Gastrocnemius medialis (tissue), 4 donors: ENCODE results near the gene NDUFS6.

Experiments
- POLR2A ChIP-seq, 2 donors: fragments of 450-650 bp; IDR thresholded peaks; one replicate each; pipeline ENCODE4 v1.6.1; 2017; ENCODE audit warnings: antibody characterized with exemption in 2 of 2, mild to moderate bottlenecking in 2 of 2, moderate library complexity in 2 of 2
- TF ChIP-seq, protein P1 (sequence below), 5 experiments: fragments of 450-650 bp in 3 of 5; fragments of 200-600 bp in 2 of 5; sonication (generic) in 2 of 5; IDR thresholded peaks in 4 of 5; conservative IDR thresholded peaks in 1 of 5; 1 replicate in 4 of 5; 2 replicates in 1 of 5; pipeline ENCODE4 v1.5.1; 2016 to 2019; ENCODE audit warnings: antibody characterized with exemption in 5 of 5, mild to moderate bottlenecking in 3 of 5, moderate library complexity in 3 of 5

DNA sequence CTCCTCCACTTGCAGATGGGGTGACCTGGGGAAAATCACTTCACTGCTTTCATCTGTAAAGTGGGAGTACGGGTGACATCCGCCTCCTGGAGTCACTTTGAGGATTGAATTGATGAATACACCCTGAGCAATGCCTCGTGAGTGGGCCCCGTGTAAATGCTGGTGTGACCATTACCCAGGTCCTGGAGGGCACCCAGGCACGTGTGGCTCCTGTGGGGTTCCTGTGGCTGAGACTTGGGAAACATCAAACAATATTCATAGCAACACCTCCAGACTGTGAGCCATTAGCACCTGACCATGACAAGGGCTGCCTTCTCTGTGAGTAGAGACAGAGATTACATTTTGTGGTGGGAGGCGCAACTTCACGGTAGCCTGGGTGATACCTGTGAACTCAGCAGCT lies 13.0 kb upstream of the NDUFS6 start:
- TF ChIP-seq POLR2A (IDR thresholded peaks at IDR 0.05), result no peak
- TF ChIP-seq, protein P1, sequence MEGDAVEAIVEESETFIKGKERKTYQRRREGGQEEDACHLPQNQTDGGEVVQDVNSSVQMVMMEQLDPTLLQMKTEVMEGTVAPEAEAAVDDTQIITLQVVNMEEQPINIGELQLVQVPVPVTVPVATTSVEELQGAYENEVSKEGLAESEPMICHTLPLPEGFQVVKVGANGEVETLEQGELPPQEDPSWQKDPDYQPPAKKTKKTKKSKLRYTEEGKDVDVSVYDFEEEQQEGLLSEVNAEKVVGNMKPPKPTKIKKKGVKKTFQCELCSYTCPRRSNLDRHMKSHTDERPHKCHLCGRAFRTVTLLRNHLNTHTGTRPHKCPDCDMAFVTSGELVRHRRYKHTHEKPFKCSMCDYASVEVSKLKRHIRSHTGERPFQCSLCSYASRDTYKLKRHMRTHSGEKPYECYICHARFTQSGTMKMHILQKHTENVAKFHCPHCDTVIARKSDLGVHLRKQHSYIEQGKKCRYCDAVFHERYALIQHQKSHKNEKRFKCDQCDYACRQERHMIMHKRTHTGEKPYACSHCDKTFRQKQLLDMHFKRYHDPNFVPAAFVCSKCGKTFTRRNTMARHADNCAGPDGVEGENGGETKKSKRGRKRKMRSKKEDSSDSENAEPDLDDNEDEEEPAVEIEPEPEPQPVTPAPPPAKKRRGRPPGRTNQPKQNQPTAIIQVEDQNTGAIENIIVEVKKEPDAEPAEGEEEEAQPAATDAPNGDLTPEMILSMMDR (IDR thresholded peaks at IDR 0.05 in 4 of 5, conservative IDR thresholded peaks at IDR 0.05 in 1 of 5), result no peak
